Measurements from ENCODE around the gene ANO10. TPM values are rescaled to one million over a fixed set of nuclear protein-coding genes. Genes with fewer than 3 reads are reported as not detected.

Gene ANO10
- total and polyA plus RNA-seq, 2 of the 8 experiments (the other 6 are each of a cell fraction or from before 2014, with no cell fraction given), result 38.0 to 53.2 TPM

- TF ChIP-seq ZNF274 (IDR thresholded peaks at IDR 0.05; ENCODE audit: borderline replicate concordance, extremely low read depth, low read length) (no peak), CHD1 (IDR thresholded peaks at IDR 0.05; ENCODE audit: low read depth, low read length) (no peak), KDM5A (IDR thresholded peaks at IDR 0.05; ENCODE audit: low read length) (no peak), TBP (IDR thresholded peaks at IDR 0.05; ENCODE audit: low read depth, low read length) (no peak), EZH2 (IDR thresholded peaks at IDR 0.05; ENCODE audit: low read depth, low read length, severe bottlenecking) (no peak), POU5F1 (IDR thresholded peaks at IDR 0.05; ENCODE audit: low read depth, low read length) (no peak)
These were observed 72.1 kb downstream of the ANO10 start (continued) for GRCh38 chr3:43549626-43550290.

Measured in H1 (cell line).